ENCODE measurements around the gene TUBB3. TPM values are rescaled to one million over a fixed set of nuclear protein-coding genes. Genes with fewer than 3 reads are reported as not detected.
A peak's percentile ranks its signal among the peaks of the same experiment; 100 is the strongest.

The TUBB3 gene
- total and polyA plus RNA-seq, 2 of the 8 experiments (the other 6 are each of a cell fraction or from before 2014, with no cell fraction given) = 275 to 393 TPM

DNA sequence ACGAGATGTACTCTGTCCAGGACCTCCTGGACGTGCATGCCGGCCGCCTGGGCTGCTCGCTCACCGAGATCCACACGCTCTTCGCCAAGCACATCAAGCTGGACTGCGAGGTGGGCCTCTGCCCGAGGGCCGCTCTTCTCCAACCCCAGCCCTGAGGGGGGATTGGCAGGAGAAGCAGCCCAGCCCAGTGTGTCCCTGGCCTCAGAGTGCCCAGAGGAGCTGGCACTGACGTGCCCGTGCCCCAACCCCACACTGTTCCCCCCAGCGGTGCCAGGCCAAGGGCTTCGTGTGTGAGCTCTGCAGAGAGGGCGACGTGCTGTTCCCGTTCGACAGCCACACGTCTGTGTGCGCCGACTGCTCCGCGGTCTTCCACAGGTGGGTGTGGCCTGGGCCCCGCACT is 41.1 kb downstream of the TUBB3 start:
- Histone ChIP-seq H2BK15ac (ENCODE audit: low read length) (no peak overlapping the region), H4K8ac (ENCODE audit: extremely low read depth, insufficient read depth, low read length) (peak overlapping the region; percentile 16; the same call in 1 of the 2 replicates), H3K4me2 (ENCODE audit: insufficient read depth in 1 of 2, low read depth in 2 of 2, low read length in 2 of 2) (no peak overlapping the region), H4K91ac (replicated peaks; ENCODE audit: insufficient read length, low read length) (no peak overlapping the region), H2AFZ (ENCODE audit: low read length) (no peak overlapping the region), H2BK120ac (replicated peaks; ENCODE audit: low read depth, low read length) (no peak overlapping the region), H4K5ac (ENCODE audit: insufficient read length, low read depth, low read length) (no peak overlapping the region), H3K36me3 (ENCODE audit: control insufficient read depth in 2 of 4, insufficient read depth in 4 of 4, low read length in 3 of 4) (peaks cover 0 to 6% (median under 1%) of the 10 kb centered on the region in 4 experiments; a peak in 3 of 8 replicates), H3K9ac (replicated peaks in 1 of 4; ENCODE audit: extremely low read depth in 1 of 4, low read depth in 3 of 4, low read length in 3 of 4) (no peak overlapping the region), H3K56ac (replicated peaks; ENCODE audit: insufficient read length, low read depth, low read length) (no peak overlapping the region), H3K79me1 (ENCODE audit: low read depth, low read length) (no peaks in the 10 kb centered on the region), H3K4ac (replicated peaks; ENCODE audit: insufficient read length, low read depth, low read length) (no peak overlapping the region), H3K4me3 (ENCODE audit: extremely low read depth in 1 of 4, insufficient read depth in 2 of 4, low read depth in 3 of 4, low read length in 4 of 4) (no peak overlapping the region), H3K14ac (ENCODE audit: insufficient read length) (no peak overlapping the region), H3K79me2 (ENCODE audit: control insufficient read depth in 1 of 2, insufficient read depth in 2 of 2, low read length in 2 of 2) (no peaks in the 10 kb centered on the region), H3K18ac (ENCODE audit: extremely low read depth, low read length) (no peak overlapping the region), H4K20me1 (replicated peaks in 1 of 2; ENCODE audit: control insufficient read depth in 1 of 2, insufficient read depth in 2 of 2, low read length in 2 of 2) (peaks cover 1 to 7% of the 10 kb centered on the region in 2 experiments), H3K27me3 (replicated peaks in 1 of 4; ENCODE audit: control insufficient read depth in 3 of 4, extremely low read depth in 1 of 4, insufficient read depth in 3 of 4, low read length in 3 of 4) (no peaks in the 10 kb centered on the region), H2BK20ac (ENCODE audit: low read length) (no peak overlapping the region), H3K23me2 (ENCODE audit: low read depth, low read length) (no peaks in the 10 kb centered on the region), H3K4me1 (replicated peaks in 1 of 4; ENCODE audit: control insufficient read depth in 3 of 4, insufficient read depth in 4 of 4, low read length in 3 of 4) (no peaks in the 10 kb centered on the region), H3K27ac (ENCODE audit: low read depth, low read length) (no peak overlapping the region), H2BK5ac (ENCODE audit: low read depth, low read length) (no peak overlapping the region), H2AK5ac (ENCODE audit: low read depth, low read length) (no peak overlapping the region), H3K23ac (ENCODE audit: insufficient read length) (no peak overlapping the region), H3K9me3 (ENCODE audit: insufficient read depth in 2 of 2, low read depth in 1 of 2, low read length in 1 of 2) (no peaks in the 10 kb centered on the region), H2BK12ac (ENCODE audit: low read depth, low read length) (no peak overlapping the region)
- CTCF ChIA-PET (ENCODE audit: partially characterized antibody) = no interaction called here
- DNase-seq (ENCODE audit: low read depth in 1 of 2, low spot score in 2 of 2) = no peak
- FAIRE-seq = no peak
- WGBS, 2 experiments (ENCODE audit: extremely low coverage in 1 of 2, insufficient coverage in 1 of 2, insufficient read length in 1 of 2, insufficient replicate concordance in 2 of 2, low coverage in 1 of 2, low lambda C conversion rate in 2 of 2, missing lambda C conversion rate in 1 of 2) = 96% methylated on average over 22 of the region's 25 CpGs; no CpG with 5 or more reads in 1 of the 2 experiments
- POLR2A ChIA-PET (ENCODE audit: partially characterized antibody) = interaction anchor here (1.2 to 7.5 kb wide), 3 partner anchors 10 to 18 kb away, joined by 3 to 54 read pairs (median 4); partner anchors contain the start of gene DEF8
- TF ChIP-seq NANOG (IDR thresholded peaks at IDR 0.05; ENCODE audit: insufficient read depth, low read depth, low read length, poor library complexity, severe bottlenecking) (no peak), SP4 (IDR thresholded peaks at IDR 0.05; ENCODE audit: low read length) (no peak), BACH1 (IDR thresholded peaks at IDR 0.05; ENCODE audit: low read length) (no peak), POLR2A (IDR thresholded peaks at IDR 0.05; ENCODE audit: control extremely low read depth in 1 of 2, low read depth in 2 of 2, low read length in 2 of 2) (no peak), MAFK (IDR thresholded peaks at IDR 0.05; ENCODE audit: low read depth, low read length) (no peak), ASH2L (IDR thresholded peaks at IDR 0.05; ENCODE audit: low read length) (no peak), RAD21 (IDR thresholded peaks at IDR 0.05 in 1 of 2, conservative IDR thresholded peaks at IDR 0.05 in 1 of 2; ENCODE audit: low read depth in 2 of 2, low read length in 2 of 2) (no peak), TAF7 (optimal IDR thresholded peaks at IDR 0.05; ENCODE audit: borderline replicate concordance, low read depth, low read length) (no peak), RFX5 (IDR thresholded peaks at IDR 0.05; ENCODE audit: borderline replicate concordance, low read depth, low read length) (no peak), SIN3A (conservative IDR thresholded peaks at IDR 0.05 in 1 of 2, IDR thresholded peaks at IDR 0.05 in 1 of 2; ENCODE audit: low read depth in 1 of 2, low read length in 2 of 2) (no peak), KDM5A (IDR thresholded peaks at IDR 0.05; ENCODE audit: low read length) (no peak), CBX5 (IDR thresholded peaks at IDR 0.05; ENCODE audit: low read depth, low read length) (no peak), KDM1A (IDR thresholded peaks at IDR 0.05; ENCODE audit: borderline replicate concordance, low read length) (no peak), SIRT6 (IDR thresholded peaks at IDR 0.05; ENCODE audit: low read length) (no peak)
